22Rv1 (cell line): ENCODE results near the gene FLNB.

Experiments
- CTCF ChIP-seq: fragments of 450-650 bp; IDR thresholded peaks from 2 replicates; pipeline ENCODE4 v1.5.1; 2017; ENCODE audit warnings: mild to moderate bottlenecking
- ZFX ChIP-seq: fragments of 450-650 bp; IDR thresholded peaks from 2 replicates; pipeline ENCODE4 v1.6.1; 2017; ENCODE audit warnings: antibody characterized with exemption, borderline replicate concordance

GRCh38 chr3:58203541-58203940 is 195.3 kb downstream of the FLNB start:
- TF ChIP-seq CTCF (no peak), ZFX (no peak)
